CD4-positive, alpha-beta T cell treated with Interleukin-4 for 1 hour (primary cell): ENCODE measurements around the gene CANT1.
A peak's percentile ranks its signal among the peaks of the same experiment; 100 is the strongest.

Experiments used
- DNase-seq, 2 donors: peaks; one replicate each; pipeline ENCODE4 v3.0.0-alpha.2; 2020 to 2022

The CANT1 gene

GRCh38 chr17:79009397-79010303 is at the start of gene CANT1:
TSS of gene CANT1 (minus strand) at chr17:79009764. CDS start at chr17:78997622, 12,142 bp downstream.
- DNase-seq: peak; percentile 86

GRCh38 chr17:79057737-79058385 is 48.3 kb upstream of the CANT1 start:
- DNase-seq: no peak

GRCh38 chr17:79055197-79055596 is 45.6 kb upstream of the CANT1 start:
- DNase-seq: no peak

GRCh38 chr17:79054200-79054960 is 44.8 kb upstream of the CANT1 start:
- no peak for DNase-seq

- DNase-seq: no peak
Observed at GRCh38 chr17:79053251-79053925, 43.8 kb upstream of the CANT1 start.

GRCh38 chr17:79052131-79052530 is 42.6 kb upstream of the CANT1 start:
- no peak for DNase-seq

GRCh38 chr17:79051306-79051705 is 41.7 kb upstream of the CANT1 start:
- no peak for DNase-seq

GRCh38 chr17:79050551-79050950 is 41.0 kb upstream of the CANT1 start:
- no peak for DNase-seq

- no peak for DNase-seq
Observed at GRCh38 chr17:79049821-79050220, 40.3 kb upstream of the CANT1 start.

GRCh38 chr17:79048826-79049755 is 39.5 kb upstream of the CANT1 start:
- DNase-seq: no peak

GRCh38 chr17:79047923-79048825 is 38.6 kb upstream of the CANT1 start:
- no peak for DNase-seq

GRCh38 chr17:79047291-79047920 is 37.8 kb upstream of the CANT1 start:
- no peak for DNase-seq

GRCh38 chr17:79046916-79047280 is 37.3 kb upstream of the CANT1 start:
- no peak for DNase-seq

GRCh38 chr17:79046197-79046915 is 36.8 kb upstream of the CANT1 start:
- no peak for DNase-seq

- peak; percentile 57 to 59 for DNase-seq
Observed at GRCh38 chr17:79045842-79046196, 36.3 kb upstream of the CANT1 start.

- no peak for DNase-seq
Observed at GRCh38 chr17:79045001-79045729, 35.6 kb upstream of the CANT1 start.

GRCh38 chr17:79044462-79044861 is 34.9 kb upstream of the CANT1 start:
- DNase-seq: no peak

GRCh38 chr17:79043931-79044320 is 34.4 kb upstream of the CANT1 start:
- DNase-seq: no peak
